Gastrocnemius medialis (tissue), 4 donors: ENCODE measurements around the gene CXCR5. TPM values are rescaled to one million over a fixed set of nuclear protein-coding genes. Genes with fewer than 3 reads are reported as not detected.
A peak's percentile ranks its signal among the peaks of the same experiment; 100 is the strongest.

Source experiments
- ATAC-seq, 2 donors: fragments of 150-250 bp; one replicate each; pipeline ENCODE4 v1.9.1; 2016
- DNase-seq, 2 donors: peaks; one replicate each; pipeline ENCODE4 v3.0.0-alpha.2; 2019
- H3K27ac ChIP-seq, 4 donors: fragments of 200-600 bp; sonication (generic); 1 replicate in 1 of 4; 2 replicates in 3 of 4; pipeline ENCODE4 v1.5.1; 2016 to 2018; ENCODE audit warnings: mild to moderate bottlenecking in 2 of 4, moderate library complexity in 1 of 4
- H3K27me3 ChIP-seq, 3 donors: fragments of 200-600 bp; sonication (generic) in 2 of 3; 1 replicate in 1 of 3; 2 replicates in 2 of 3; pipeline versions ENCODE4 v1.5.1 to v1.6.0; 2016 to 2019; ENCODE audit warnings: mild to moderate bottlenecking in 1 of 3, moderate library complexity in 1 of 3
- H3K36me3 ChIP-seq, 2 donors: fragments of 200-600 bp; sonication (generic) in 1 of 2; one replicate each; pipeline ENCODE4 v1.5.1; 2017 to 2018
- H3K4me1 ChIP-seq, 2 donors: fragments of 200-600 bp; sonication (generic) in 1 of 2; one replicate each; pipeline ENCODE4 v1.5.1; 2016 to 2017; ENCODE audit warnings: mild to moderate bottlenecking in 2 of 2
- H3K4me3 ChIP-seq, 4 donors: fragments of 200-600 bp; sonication (generic) in 3 of 4; 1 replicate in 1 of 4; 2 replicates in 3 of 4; pipeline ENCODE4 v1.5.1; 2016 to 2019; ENCODE audit warnings: mild to moderate bottlenecking in 2 of 4
- H3K9me3 ChIP-seq, 3 donors: fragments of 200-600 bp; sonication (generic) in 2 of 3; 1 replicate in 1 of 3; 2 replicates in 2 of 3; pipeline ENCODE4 v1.5.1; 2016 to 2019
- CTCF ChIP-seq, 5 experiments: fragments of 450-650 bp in 3 of 5; fragments of 200-600 bp in 2 of 5; sonication (generic) in 2 of 5; IDR thresholded peaks in 4 of 5; conservative IDR thresholded peaks in 1 of 5; 1 replicate in 4 of 5; 2 replicates in 1 of 5; pipeline ENCODE4 v1.5.1; 2016 to 2019; ENCODE audit warnings: antibody characterized with exemption in 5 of 5, mild to moderate bottlenecking in 3 of 5, moderate library complexity in 3 of 5
- POLR2A ChIP-seq, 2 donors: fragments of 450-650 bp; IDR thresholded peaks; one replicate each; pipeline ENCODE4 v1.6.1; 2017; ENCODE audit warnings: antibody characterized with exemption in 2 of 2, mild to moderate bottlenecking in 2 of 2, moderate library complexity in 2 of 2
- in situ Hi-C, 4 donors: fragments of 200-750 bp; cut with MboI; loops; one replicate each; pipeline versions ENCODE4 v1.15.0 to v1.8.0; 2017; ENCODE audit warnings: low sequenced_read_pairs in 4 of 4
- intact Hi-C: fragments of 100-400 bp; cut with DNase I; formaldehyde crosslinking; loops from one replicate; pipeline ENCODE4 v1.15.1; 2023; ENCODE audit warnings: low total_unique reads
- total RNA-seq, 4 donors: library from RNA; depleted of rRNA; stranded (reverse); fragments of >200 nt; gene quantifications; one replicate each; pipeline versions ENCODE4 v1.1.0 to v1.2.3, GENCODE V29; 2016

CXCR5 gene
- total RNA-seq, 4 donors from 2014 or later: not detected

GRCh38 chr11:118928101-118928869 lies 44.6 kb downstream of the CXCR5 start:
- in situ Hi-C loops (loop anchor here in 1 of 4 donors (25.0 kb wide), 1 partner anchor 141 kb away; the partner anchor contains the start of gene DDX6), intact Hi-C loops (loop anchor here (1.0 to 5.0 kb wide), 4 partner anchors 21 to 238 kb away; partner anchors contain the start of genes RPS25 and TRAPPC4)
- no peaks in the 10 kb centered on the region for H3K9me3 ChIP-seq
- no peaks in the 10 kb centered on the region for H3K36me3 ChIP-seq
- H3K4me3 ChIP-seq: peak overlapping the region; percentile 60 to 100 (median 82)
- ATAC-seq (peak; percentile 67 to 71), DNase-seq (peak; percentile 98)
- TF ChIP-seq CTCF (IDR thresholded peaks at IDR 0.05 in 4 of 5, conservative IDR thresholded peaks at IDR 0.05 in 1 of 5) (peak; percentile 95 to 98 (median 97)), POLR2A (IDR thresholded peaks at IDR 0.05) (peak; percentile 60 to 73)
- H3K27me3 ChIP-seq: no peaks in the 10 kb centered on the region
- H3K27ac ChIP-seq: peak overlapping the region; percentile 89 to 100 (median 96)
- peaks cover 34 to 55% of the 10 kb centered on the region in 2 donors for H3K4me1 ChIP-seq

GRCh38 chr11:118928870-118929500 lies 45.3 kb downstream of the CXCR5 start:
- ATAC-seq (peak; percentile 31 to 34), DNase-seq (peak; percentile 44 to 51)
- Histone ChIP-seq H3K4me3 (peak overlapping the region; percentile 60 to 100 (median 82)), H3K4me1 (peaks cover 39 to 54% of the 10 kb centered on the region in 2 donors), H3K27me3 (no peaks in the 10 kb centered on the region), H3K27ac (peak overlapping the region; percentile 89 to 100 (median 96)), H3K9me3 (no peaks in the 10 kb centered on the region), H3K36me3 (no peaks in the 10 kb centered on the region)
- TF ChIP-seq POLR2A (IDR thresholded peaks at IDR 0.05) (no peak), CTCF (IDR thresholded peaks at IDR 0.05 in 4 of 5, conservative IDR thresholded peaks at IDR 0.05 in 1 of 5) (no peak)
- in situ Hi-C loops (loop anchor here in 1 of 4 donors (25.0 kb wide), 1 partner anchor 142 kb away; the partner anchor contains the start of gene DDX6), intact Hi-C loops (loop anchor here (1.0 to 5.0 kb wide), 5 partner anchors 22 to 239 kb away; partner anchors contain the start of genes RPS25 and TRAPPC4)

- DNase-seq (peak; percentile 65 to 82), ATAC-seq (peak in 1 of 2 donors; percentile 26)
- no peaks in the 10 kb centered on the region for H3K9me3 ChIP-seq
- H3K27me3 ChIP-seq: no peaks in the 10 kb centered on the region
- TF ChIP-seq POLR2A (IDR thresholded peaks at IDR 0.05) (no peak), CTCF (IDR thresholded peaks at IDR 0.05 in 4 of 5, conservative IDR thresholded peaks at IDR 0.05 in 1 of 5) (no peak)
- peak overlapping the region; percentile 60 to 100 (median 82) for H3K4me3 ChIP-seq
- H3K36me3 ChIP-seq: no peaks in the 10 kb centered on the region
- H3K4me1 ChIP-seq: peaks cover 42 to 52% of the 10 kb centered on the region in 2 donors
- in situ Hi-C loops (loop anchor here in 2 of 4 donors (10.0 to 25.0 kb wide), 3 partner anchors 142 to 235 kb away; partner anchors contain the start of gene DDX6 (in 1 of the 2)), intact Hi-C loops (loop anchor here (1.0 to 5.0 kb wide), 6 partner anchors 27 to 165 kb away; partner anchors contain the start of genes RPS25, TRAPPC4 and UPK2)
- H3K27ac ChIP-seq: peak overlapping the region; percentile 89 to 100 (median 96)
Measured at GRCh38 chr11:118929501-118930093, 45.9 kb downstream of the CXCR5 start.

GRCh38 chr11:118930094-118930712 lies 46.5 kb downstream of the CXCR5 start:
- H3K4me1 ChIP-seq: peaks cover 42 to 52% of the 10 kb centered on the region in 2 donors
- peak; percentile 16 to 29 for ATAC-seq
- peak overlapping the region; percentile 89 to 100 (median 96) for H3K27ac ChIP-seq
- H3K27me3 ChIP-seq: no peaks in the 10 kb centered on the region
- TF ChIP-seq CTCF (IDR thresholded peaks at IDR 0.05 in 4 of 5, conservative IDR thresholded peaks at IDR 0.05 in 1 of 5) (peak; percentile 92 to 99 (median 96)), POLR2A (IDR thresholded peaks at IDR 0.05) (no peak)
- intact Hi-C loops (loop anchor here (1.0 to 5.0 kb wide), 3 partner anchors 26 to 61 kb away; partner anchors contain the start of gene UPK2), in situ Hi-C loops (loop anchor here in 2 of 4 donors (10.0 to 25.0 kb wide), 3 partner anchors 143 to 235 kb away; partner anchors contain the start of gene DDX6 (in 1 of the 2))
- H3K36me3 ChIP-seq: no peaks in the 10 kb centered on the region
- peak; percentile 70 to 89 for DNase-seq
- H3K4me3 ChIP-seq: peak overlapping the region; percentile 60 to 100 (median 82)
- no peaks in the 10 kb centered on the region for H3K9me3 ChIP-seq
